NCI-H2081 treated with DMSO at 0.1 percent for 48 hours (cell line): Measurements from ENCODE around the gene YBX1.
"Not testable (repeated sequence)": the region's sequence is repeated elsewhere in the genome, so short reads cannot be mapped to it uniquely, and the experiment has no call there.

ENCODE experiments used
- DNase-seq: peaks from one replicate; lab custom pipeline; 2025; lab: John Stamatoyannopoulos, UW

YBX1 gene

GRCh38 chr1:42748461-42749410 lies 66.5 kb downstream of the YBX1 start:
- no peak for DNase-seq

GRCh38 chr1:42750041-42750440 lies 67.8 kb downstream of the YBX1 start:
- no peak for DNase-seq

DNA sequence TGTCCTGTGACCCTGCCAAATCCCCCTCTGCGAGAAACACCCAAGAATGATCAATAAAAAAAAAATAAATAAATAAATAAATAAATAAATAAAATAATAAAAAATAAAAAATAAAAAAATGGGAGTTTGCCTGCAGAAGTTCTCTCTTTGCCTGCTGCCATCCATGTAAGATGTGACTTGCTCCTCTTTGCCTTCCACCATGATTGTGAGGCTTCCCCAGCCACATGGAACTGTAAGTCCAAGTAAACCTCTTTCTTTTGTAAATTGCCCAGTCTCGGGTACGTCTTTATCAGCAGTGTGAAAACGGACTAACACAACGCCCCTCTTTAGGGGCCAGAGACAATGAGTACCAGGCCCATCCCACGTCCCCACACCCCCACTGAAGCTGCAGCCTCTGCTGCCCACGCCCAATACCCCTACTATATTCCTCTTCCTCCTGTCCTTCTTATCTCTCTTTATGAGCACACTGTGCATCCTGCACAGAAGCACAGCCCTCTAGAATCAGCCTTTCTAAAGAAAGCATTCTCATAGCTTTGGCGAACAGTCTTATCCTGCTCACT lies 69.4 kb downstream of the YBX1 start:
- DNase-seq = not testable (repeated sequence)

- no peak for DNase-seq
Measured at GRCh38 chr1:42752284-42752683, 70.1 kb downstream of the YBX1 start.

DNA sequence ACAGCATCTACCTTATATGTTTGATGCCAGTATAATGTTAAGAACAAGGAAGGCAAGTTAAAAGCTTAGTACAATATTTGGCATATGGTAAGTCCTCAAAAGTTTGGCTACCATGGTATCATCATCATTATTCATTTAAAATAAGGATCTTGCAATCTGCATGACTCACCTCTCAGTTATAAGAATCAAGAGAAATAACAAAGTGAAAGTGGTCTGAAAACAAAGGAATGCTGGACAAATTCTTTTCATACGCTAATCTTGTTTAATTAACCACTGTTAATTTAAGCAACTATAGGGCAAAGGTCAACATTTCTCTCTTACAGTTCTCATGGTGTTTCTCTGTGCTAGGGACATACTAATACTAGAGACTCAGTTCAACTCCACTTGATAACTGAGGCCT lies 70.9 kb downstream of the YBX1 start:
- DNase-seq = no peak
